Gastrocnemius medialis (tissue), 4 donors: ENCODE data around the gene SLC35B2.

ENCODE experiments used
- POLR2A ChIP-seq, 2 donors: fragments of 450-650 bp; IDR thresholded peaks; one replicate each; pipeline ENCODE4 v1.6.1; 2017; ENCODE audit warnings: antibody characterized with exemption in 2 of 2, mild to moderate bottlenecking in 2 of 2, moderate library complexity in 2 of 2
- TF ChIP-seq, protein P1 (sequence below), 5 experiments: fragments of 450-650 bp in 3 of 5; fragments of 200-600 bp in 2 of 5; sonication (generic) in 2 of 5; IDR thresholded peaks in 4 of 5; conservative IDR thresholded peaks in 1 of 5; 1 replicate in 4 of 5; 2 replicates in 1 of 5; pipeline ENCODE4 v1.5.1; 2016 to 2019; ENCODE audit warnings: antibody characterized with exemption in 5 of 5, mild to moderate bottlenecking in 3 of 5, moderate library complexity in 3 of 5

DNA sequence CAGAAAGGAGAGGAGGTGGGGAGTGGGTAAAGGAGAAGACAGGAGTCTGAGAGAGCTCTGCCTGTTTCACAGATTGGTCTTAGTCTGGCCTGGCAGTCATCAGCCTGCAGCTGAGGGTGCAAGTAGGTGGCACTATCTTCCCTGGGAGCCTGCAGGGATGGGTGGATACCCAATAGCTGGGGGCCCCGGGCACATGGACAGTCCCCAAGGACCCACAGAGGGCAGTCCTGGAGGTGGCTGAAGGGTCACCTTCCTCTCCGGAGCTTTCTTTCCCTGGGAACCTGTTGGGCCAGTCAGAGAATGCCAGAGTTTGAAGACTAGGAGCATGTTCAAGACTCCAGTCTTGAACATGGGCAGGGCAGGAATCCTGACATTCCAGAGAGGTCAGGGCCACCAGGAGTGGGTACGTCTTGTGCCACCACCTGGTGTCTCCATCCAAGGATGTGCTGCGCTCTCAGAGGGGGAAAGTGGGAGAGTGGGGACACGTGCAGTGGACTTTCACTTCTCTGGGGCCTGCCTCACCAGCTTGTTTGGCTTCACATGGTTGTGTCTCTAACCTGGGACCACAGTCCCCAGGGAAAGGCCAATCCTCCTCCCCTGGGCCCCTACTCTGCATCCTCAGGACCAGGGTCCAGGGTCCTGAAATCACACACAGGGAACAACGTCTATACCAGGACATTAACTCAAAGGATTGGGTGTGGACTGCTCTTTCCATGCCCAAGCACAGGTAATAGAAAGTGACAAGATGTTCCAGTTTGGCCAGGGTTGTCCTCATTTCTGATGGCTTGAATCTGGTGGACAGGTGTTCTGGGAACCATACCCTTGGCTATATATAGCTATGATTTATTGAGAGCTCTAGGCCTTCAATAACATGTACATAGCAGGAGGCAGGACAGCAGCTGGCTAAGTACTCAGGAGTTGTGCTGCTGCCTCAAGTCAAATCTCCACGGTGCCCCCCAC lies 37.8 kb upstream of the SLC35B2 start:
- TF ChIP-seq, protein P1, sequence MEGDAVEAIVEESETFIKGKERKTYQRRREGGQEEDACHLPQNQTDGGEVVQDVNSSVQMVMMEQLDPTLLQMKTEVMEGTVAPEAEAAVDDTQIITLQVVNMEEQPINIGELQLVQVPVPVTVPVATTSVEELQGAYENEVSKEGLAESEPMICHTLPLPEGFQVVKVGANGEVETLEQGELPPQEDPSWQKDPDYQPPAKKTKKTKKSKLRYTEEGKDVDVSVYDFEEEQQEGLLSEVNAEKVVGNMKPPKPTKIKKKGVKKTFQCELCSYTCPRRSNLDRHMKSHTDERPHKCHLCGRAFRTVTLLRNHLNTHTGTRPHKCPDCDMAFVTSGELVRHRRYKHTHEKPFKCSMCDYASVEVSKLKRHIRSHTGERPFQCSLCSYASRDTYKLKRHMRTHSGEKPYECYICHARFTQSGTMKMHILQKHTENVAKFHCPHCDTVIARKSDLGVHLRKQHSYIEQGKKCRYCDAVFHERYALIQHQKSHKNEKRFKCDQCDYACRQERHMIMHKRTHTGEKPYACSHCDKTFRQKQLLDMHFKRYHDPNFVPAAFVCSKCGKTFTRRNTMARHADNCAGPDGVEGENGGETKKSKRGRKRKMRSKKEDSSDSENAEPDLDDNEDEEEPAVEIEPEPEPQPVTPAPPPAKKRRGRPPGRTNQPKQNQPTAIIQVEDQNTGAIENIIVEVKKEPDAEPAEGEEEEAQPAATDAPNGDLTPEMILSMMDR (IDR thresholded peaks at IDR 0.05 in 4 of 5, conservative IDR thresholded peaks at IDR 0.05 in 1 of 5): no peak
- TF ChIP-seq POLR2A (IDR thresholded peaks at IDR 0.05): no peak
